NCI-H1105 (cell line): ENCODE measurements around the gene IL18BP.

Experiments used
- DNase-seq: peaks from one replicate; lab custom pipeline; 2025; lab: John Stamatoyannopoulos, UW

Gene IL18BP

DNA sequence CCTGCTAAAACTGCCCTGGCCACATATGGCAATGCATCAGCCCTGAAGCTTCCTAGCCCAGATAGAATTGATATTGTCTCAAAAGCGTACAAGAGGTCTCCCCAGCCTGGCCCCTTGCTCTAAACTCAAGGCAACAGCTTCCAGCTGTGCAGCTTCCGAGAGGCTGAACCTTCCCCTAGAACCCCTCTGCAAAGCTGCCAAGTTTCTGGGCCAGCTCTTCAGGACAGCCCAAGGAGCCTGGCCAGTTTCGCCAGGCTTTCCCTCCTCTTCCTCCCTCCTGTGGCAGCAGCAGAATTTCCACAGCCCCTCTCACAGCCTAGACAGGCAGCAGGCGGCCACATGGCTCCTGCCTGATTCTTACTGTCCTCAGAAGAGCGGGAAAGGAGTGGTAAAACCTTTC, 47.1 kb downstream of the IL18BP start:
- DNase-seq = no peak

DNA sequence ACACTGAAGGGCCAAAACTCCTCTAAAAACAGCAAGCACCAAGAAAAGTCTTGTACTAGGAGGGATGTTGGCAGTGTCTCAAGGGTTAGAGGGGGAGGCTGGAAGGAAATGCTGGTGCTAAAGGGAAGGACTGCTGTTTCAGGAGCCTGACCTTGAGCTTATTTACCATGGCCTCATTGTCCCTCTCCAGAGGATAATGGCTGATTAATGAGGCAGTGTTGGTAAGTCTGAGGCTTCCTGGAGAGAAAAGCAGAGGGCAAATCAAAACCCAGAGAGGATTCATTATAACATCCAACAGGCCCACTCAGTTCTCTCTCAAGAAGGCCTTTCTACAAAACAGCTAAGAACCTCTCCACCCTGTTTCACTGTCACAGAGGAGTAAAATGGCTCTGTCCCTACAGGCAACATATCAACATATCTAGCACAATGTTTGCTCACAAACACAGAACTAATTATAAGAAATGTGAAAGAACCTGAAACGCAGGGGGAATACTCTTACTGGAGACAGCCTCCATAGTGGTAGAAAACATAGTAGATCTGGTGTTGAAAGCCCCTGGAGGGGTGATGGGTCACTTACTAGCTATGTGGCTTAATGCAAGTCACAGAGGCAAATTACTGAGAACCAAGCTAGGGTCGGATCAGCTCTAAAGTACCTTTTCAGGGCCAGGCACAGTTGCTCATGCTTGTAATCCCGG, 50.2 kb downstream of the IL18BP start:
- no peak for DNase-seq
